DMS 273 (cell line): ENCODE measurements around the gene CST7.

Experiments used
- DNase-seq: peaks from one replicate; lab custom pipeline; 2025; ENCODE audit not compliant: unreplicated experiment; lab: John Stamatoyannopoulos, UW

Gene CST7

GRCh38 chr20:24950128-24950835 is 1.2 kb downstream of the CST7 start:
- no peak for DNase-seq

- DNase-seq: peak; percentile 35
Measured at GRCh38 chr20:24950836-24951525, 1.9 kb downstream of the CST7 start.

GRCh38 chr20:24951536-24952083 is 2.5 kb downstream of the CST7 start:
- no peak for DNase-seq

- DNase-seq: peak; percentile 58
Measured at GRCh38 chr20:24952376-24953208, 3.5 kb downstream of the CST7 start.

- no peak for DNase-seq
Measured at GRCh38 chr20:24953209-24953575, 4.1 kb downstream of the CST7 start.

GRCh38 chr20:24953621-24954133 is 4.6 kb downstream of the CST7 start:
- no peak for DNase-seq

- DNase-seq: no peak
Measured at GRCh38 chr20:24954151-24954550, 5.1 kb downstream of the CST7 start.

GRCh38 chr20:24954566-24954965 is 5.5 kb downstream of the CST7 start:
- no peak for DNase-seq

GRCh38 chr20:24955045-24955444 is 6.0 kb downstream of the CST7 start:
- DNase-seq: peak; percentile 22

- DNase-seq: no peak
Measured at GRCh38 chr20:24956001-24956841, 7.2 kb downstream of the CST7 start.

- DNase-seq: no peak
Measured at GRCh38 chr20:24957326-24958016, 8.4 kb downstream of the CST7 start.

GRCh38 chr20:24958506-24959385 is 9.7 kb downstream of the CST7 start:
- DNase-seq: no peak

GRCh38 chr20:24959591-24960301 is 10.7 kb downstream of the CST7 start:
- no peak for DNase-seq

- no peak for DNase-seq
Measured at GRCh38 chr20:24960302-24960801, 11.3 kb downstream of the CST7 start.

- no peak for DNase-seq
Measured at GRCh38 chr20:24960861-24961260, 11.8 kb downstream of the CST7 start.

- DNase-seq: no peak
Measured at GRCh38 chr20:24961384-24962181, 12.5 kb downstream of the CST7 start.

GRCh38 chr20:24962182-24962492 is 13.1 kb downstream of the CST7 start:
- DNase-seq: no peak
